ENCODE data around the gene ZNF134. TPM values are rescaled to one million over a fixed set of nuclear protein-coding genes. Genes with fewer than 3 reads are reported as not detected.

ZNF134 gene
- polyA plus RNA-seq (ENCODE audit: insufficient read length): 13.2 TPM

DNA sequence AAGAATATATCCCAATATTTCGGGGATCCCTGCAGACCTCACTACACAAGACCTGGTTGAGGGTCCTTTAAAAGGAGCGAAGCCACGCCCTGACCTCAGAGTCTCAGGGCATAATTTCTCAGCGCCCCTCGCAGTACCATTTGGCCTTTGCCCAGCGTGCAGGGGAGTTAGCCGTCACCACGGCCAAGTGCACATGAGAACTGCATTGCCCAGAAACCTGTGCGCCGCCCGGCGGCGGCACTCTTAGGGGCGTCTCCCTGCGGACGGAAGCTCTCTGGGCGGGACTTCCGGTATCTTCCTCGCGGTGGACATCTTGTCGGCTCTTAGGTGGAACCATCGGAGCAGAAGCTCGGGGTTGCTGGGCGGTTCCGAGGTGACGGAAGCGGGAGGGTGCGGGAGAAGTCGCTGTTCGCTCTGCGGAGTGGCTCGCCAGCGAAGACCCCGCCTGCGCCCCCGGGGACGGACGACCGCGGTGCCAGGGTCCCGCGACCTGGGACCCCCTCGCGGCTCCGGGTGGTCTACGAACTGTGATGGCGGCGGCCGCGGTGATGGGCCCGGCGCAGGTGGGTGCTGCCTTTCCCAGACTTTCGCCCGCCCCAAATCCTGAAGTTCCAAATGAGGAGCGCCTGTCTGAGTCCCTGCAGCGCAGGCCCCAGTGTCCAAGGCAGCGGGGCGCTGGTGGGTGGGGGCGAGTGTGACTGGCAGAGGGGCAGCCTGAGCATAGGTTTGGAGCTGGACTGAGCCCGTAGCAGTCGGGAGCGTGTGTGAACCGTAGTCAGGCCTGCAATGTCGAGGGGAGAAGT is at the start of gene ZNF134:
Gene ZNF134 (plus strand): TSS at position 302 of the 803 bp plus-strand sequence. CDS start 5,227 bp downstream, outside the sequence.
- DNase-seq (ENCODE audit: low read depth): peak; percentile 83

DNA sequence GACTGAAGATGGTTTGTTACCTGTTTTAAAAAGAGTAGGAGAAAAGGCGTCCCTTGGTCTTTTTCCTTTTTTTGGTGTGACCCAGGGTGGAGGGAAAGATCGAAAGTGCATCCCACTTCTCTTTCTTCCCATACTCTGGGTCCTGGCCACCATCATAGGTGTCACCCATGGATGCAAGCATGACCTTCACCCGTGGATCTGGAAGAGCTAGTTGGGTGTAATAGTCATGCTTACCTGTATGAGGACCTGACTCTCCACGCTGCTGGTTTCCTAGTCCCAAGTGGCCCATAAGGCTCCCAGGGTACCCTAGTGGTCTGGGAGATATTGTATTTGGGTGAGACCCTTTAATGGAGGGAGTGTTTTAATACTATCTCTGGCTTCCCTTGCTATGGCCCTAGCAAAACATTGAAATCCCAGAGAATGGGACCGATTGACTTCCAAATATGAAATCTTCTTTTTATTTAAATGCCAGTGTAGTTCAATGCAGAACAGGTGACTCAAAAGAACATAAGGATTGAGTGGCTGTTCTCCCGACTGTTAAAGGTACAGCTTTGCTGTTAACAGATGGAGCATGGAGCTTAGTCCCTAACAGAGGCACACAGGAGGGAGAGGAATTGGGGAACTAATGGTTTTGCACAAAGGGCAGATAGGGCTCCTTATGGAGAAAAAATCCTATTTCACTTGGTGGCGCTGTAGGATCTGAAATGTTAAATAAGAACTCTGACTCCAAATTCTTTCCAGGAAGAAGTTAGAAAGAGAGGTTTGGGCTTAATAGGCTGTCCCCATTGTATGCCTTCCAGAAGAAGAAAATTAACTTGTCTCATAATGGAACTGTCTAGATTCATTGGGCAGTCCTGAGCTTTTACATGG is 47.4 kb upstream of the ZNF134 start:
- no peak for DNase-seq (ENCODE audit: low read depth)

DNA sequence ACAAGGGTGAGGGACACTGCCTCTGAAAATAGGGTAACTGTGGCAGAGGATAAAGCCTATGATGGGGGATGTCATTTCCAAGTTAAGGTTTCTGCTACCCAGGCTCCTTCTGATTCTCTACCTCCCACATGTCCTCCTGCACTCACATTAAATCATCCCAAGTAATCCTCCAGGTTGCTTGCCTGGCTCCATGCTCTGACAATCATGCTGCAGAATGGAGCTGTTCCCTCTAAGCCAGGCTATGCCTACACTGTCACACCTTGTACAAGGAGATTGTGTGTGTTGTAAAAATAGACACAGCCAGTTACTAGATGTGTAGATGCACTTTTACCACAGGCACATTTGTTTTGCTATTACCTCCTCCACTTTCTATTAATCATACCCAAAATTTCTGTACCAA is 43.3 kb upstream of the ZNF134 start:
- no peak for DNase-seq (ENCODE audit: low read depth)

DNA sequence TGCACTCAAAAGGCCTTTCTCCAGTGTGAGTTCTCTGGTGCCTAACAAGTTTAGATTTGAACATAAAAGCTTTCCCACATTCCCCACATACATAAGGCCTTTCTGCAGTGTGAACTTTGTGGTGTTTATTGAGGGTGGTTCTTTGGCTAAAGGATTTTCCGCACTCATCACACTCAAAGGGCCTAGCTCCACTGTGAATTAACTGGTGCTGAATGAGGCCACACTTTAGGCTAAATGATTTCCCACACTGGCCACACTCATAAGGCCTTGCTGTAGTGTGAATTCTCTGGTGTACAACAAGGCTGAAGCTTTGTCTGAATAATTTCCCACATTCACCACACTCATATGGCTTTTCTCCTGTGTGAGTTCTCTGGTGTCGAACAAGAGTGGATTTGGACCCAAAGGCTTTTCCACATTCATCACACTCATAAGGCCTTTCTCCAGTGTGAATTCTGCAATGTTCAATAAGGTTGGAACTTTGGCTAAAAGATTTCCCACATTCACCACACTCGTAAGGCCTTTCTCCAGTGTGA is 41.6 kb upstream of the ZNF134 start:
- DNase-seq (ENCODE audit: low read depth): no peak

- DNase-seq (ENCODE audit: low read depth): no peak
Observed at GRCh38 chr19:57576661-57577060, 37.4 kb upstream of the ZNF134 start.

- peak; percentile 99 for DNase-seq (ENCODE audit: low read depth)
Observed at GRCh38 chr19:57578487-57579205, 35.4 kb upstream of the ZNF134 start, which contains the start of gene ZNF416. Gene ZNF416 (minus strand): TSS chr19:57578911. CDS start chr19:57578704, 207 bp downstream.

DNA sequence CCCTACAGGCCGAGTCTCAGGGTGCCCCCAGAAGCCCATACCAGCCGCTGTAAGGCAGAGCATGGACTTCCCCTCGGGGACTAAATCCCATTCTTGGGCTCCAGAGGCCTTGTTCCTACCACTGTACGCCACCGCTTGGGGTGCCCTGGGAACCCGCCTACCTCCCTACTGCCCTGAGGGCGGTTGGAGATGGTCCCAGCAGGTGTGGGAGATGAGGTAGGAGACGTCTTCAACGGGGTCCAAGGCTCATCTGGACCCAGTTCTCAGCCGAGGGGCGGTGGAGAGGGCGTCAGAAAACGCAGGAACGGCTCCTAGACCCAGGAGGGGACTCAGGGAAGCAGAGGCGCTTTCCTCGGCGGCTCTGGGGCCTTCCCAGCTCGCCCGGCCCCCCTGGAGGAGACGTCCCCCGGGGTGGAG is 30.9 kb upstream of the ZNF134 start:
- DNase-seq (ENCODE audit: low read depth): no peak

GRCh38 chr19:57583521-57584416 is 30.3 kb upstream of the ZNF134 start, which contains the start of gene ZIK1:
Gene ZIK1 (plus strand): TSS chr19:57584145. CDS start chr19:57584357, 212 bp downstream.
- DNase-seq (ENCODE audit: low read depth): peak; percentile 88

DNA sequence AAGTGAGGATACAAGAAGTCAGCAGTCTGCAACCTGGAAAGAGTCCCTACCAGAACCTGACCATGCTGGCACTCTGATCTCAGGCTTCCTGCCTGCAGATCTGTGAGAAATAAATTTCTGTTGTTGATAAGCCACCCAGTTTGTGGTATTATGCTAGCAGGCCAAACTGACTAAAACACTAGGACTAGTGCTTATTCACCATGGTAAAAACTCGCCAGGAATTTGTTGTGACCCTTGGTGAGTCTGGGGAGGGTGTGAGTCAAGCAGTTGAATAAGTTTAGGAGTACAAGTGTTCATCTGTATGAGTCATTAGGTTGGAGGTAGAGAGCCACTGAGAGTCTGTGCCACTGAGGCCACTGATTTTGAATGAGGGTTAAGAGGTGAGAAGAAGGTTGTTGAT is 26.5 kb upstream of the ZNF134 start:
- no peak for DNase-seq (ENCODE audit: low read depth)

DNA sequence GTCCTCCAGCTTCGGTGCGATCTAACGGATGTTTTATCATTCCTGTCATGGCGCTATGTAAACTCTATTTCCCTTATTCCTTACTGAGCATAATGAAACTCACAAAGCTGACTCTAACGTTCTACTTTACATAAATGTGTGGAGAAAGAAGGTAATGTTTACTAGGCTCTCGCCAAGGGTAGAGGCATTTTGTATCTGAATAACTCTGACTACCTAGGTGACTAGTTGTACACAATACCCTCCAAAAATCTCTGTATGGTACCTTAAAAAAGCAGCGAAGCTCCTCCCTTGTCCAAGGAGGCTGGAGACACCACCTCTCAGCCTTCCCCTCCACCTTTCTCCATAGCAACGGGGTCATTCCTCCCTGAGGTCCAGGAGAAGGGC is 14.7 kb upstream of the ZNF134 start:
- DNase-seq (ENCODE audit: low read depth): no peak

- DNase-seq (ENCODE audit: low read depth): peak; percentile 93
Observed at GRCh38 chr19:57599761-57600383, 14.2 kb upstream of the ZNF134 start, which contains the start of gene ZNF530. Gene ZNF530 (plus strand): TSS chr19:57599885. CDS start chr19:57604346, 4,461 bp downstream.

DNA sequence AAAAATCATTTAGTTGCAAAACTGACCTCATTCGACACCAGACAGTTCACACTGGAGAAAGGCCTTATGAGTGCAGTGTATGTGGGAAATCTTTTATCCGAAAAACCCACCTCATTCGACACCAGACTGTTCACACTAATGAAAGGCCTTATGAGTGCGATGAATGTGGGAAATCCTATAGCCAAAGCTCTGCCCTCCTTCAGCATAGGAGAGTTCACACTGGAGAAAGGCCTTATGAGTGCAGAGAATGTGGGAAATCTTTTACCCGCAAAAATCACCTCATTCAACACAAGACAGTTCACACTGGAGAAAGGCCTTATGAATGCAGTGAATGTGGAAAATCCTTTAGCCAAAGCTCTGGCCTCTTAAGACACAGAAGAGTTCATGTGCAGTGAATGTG is 7.1 kb upstream of the ZNF134 start:
- no peak for DNase-seq (ENCODE audit: low read depth)

- no peak for DNase-seq (ENCODE audit: low read depth)
Observed at GRCh38 chr19:57611113-57611512, 2.9 kb upstream of the ZNF134 start.

- DNase-seq (ENCODE audit: low read depth): no peak
Observed at GRCh38 chr19:57615346-57615745, 1.3 kb downstream of the ZNF134 start.

- no peak for DNase-seq (ENCODE audit: low read depth)
Observed at GRCh38 chr19:57620673-57621348, 6.8 kb downstream of the ZNF134 start.

GRCh38 chr19:57623091-57623490 is 9.0 kb downstream of the ZNF134 start:
- no peak for DNase-seq (ENCODE audit: low read depth)

DNA sequence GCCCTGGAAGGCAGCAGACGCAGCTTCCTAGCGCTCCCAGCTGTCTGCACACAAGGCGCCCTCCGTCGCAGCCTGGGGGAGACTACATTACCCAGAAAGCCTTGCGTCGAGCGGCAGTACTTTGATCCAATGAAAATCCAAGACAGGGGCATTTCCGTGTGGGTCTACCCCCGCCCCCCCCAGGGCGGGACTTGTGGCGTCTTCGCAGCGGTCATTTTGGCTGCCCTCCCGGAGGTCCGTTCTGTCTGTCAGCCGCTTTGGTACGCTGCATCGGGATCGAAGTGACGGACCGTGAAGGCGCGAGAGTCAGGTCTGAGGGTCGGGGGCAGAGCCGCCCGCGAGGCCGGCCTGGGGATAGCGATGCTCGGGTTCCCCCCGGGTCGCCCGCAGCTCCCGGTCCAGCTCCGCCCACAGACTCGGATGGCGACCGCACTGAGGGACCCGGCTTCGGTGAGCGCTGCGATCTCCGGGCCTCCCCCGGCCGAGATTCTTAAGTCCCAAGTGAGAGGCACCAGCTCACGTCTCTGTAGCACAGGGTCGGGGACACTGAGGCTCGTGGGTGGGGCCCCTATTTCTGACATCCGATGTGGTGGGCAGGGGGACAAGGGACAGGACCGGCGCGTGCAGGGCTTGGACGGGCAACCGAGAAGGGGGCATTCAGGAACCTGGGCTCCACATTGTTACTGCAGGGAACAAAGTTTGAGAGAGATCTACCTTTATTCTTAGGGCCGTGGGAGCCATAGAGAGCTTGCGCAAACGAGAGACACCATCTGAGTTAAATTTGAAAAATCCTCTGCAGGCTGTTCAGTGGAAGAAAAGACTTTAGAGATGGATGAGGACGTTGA is 19.2 kb downstream of the ZNF134 start, which contains the start of gene ZNF211:
Gene ZNF211 (plus strand): TSS at position 182 of the 845 bp plus-strand sequence. CDS start 179 bp downstream, at position 361.
- DNase-seq (ENCODE audit: low read depth): peak; percentile 93

DNA sequence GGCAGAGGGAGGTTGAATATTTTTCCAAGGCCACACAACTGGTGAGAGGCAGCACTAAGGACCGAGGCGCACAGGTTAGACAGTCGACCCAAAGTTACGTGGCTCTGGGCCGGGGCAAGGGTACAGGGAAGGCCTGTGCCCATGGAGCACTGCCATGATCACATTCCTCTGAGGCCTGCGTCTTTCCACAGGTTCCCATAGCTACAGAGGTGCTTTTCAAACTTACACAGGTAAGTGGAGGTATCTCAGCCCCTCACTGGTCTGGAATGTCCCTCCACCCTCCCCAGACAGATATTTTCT is 19.7 kb downstream of the ZNF134 start:
- no peak for DNase-seq (ENCODE audit: low read depth)
